ENCODE measurements around the gene EARS2.
"Not testable (repeated sequence)": the region's sequence is repeated elsewhere in the genome, so short reads cannot be mapped to it uniquely, and the experiment has no call there.

Gene EARS2

GRCh38 chr16:23566724-23567123, 9.6 kb upstream of the EARS2 start:
- DNase-seq: no peak

- no peak for DNase-seq
Observed at GRCh38 chr16:23564575-23565363, 7.6 kb upstream of the EARS2 start.

- no peak for DNase-seq
Observed at GRCh38 chr16:23563186-23563585, 6.0 kb upstream of the EARS2 start.

GRCh38 chr16:23562505-23562904, 5.4 kb upstream of the EARS2 start:
- DNase-seq: no peak

- DNase-seq: no peak
Observed at GRCh38 chr16:23561586-23561985, 4.4 kb upstream of the EARS2 start.

GRCh38 chr16:23557779-23558702, 891 bp upstream of the EARS2 start:
- DNase-seq: no peak

GRCh38 chr16:23554536-23554935, 2.6 kb downstream of the EARS2 start:
- DNase-seq: no peak

GRCh38 chr16:23552161-23552560, 5.0 kb downstream of the EARS2 start:
- DNase-seq: no peak

- DNase-seq: no peak
Observed at GRCh38 chr16:23549938-23550337, 7.2 kb downstream of the EARS2 start.

GRCh38 chr16:23544436-23544835, 12.7 kb downstream of the EARS2 start:
- DNase-seq: no peak

- not testable (repeated sequence) for DNase-seq
Observed at GRCh38 chr16:23540817-23541178, 16.4 kb downstream of the EARS2 start.

GRCh38 chr16:23539984-23540816, 16.9 kb downstream of the EARS2 start:
- no peak for DNase-seq

GRCh38 chr16:23538919-23539278, 18.3 kb downstream of the EARS2 start:
- no peak for DNase-seq

- no peak for DNase-seq
Observed at GRCh38 chr16:23537390-23537789, 19.8 kb downstream of the EARS2 start.

- no peak for DNase-seq
Observed at GRCh38 chr16:23535901-23536300, 21.2 kb downstream of the EARS2 start.

GRCh38 chr16:23534868-23535860, 22.0 kb downstream of the EARS2 start:
- peak in 1 of 2 experiments; percentile 44 for DNase-seq

- no peak for DNase-seq
Observed at GRCh38 chr16:23532448-23532847, 24.7 kb downstream of the EARS2 start.

- no peak for DNase-seq
Observed at GRCh38 chr16:23530062-23530461, 27.1 kb downstream of the EARS2 start.

GRCh38 chr16:23528644-23529310, 28.4 kb downstream of the EARS2 start:
- no peak for DNase-seq

GRCh38 chr16:23527961-23528643, 29.0 kb downstream of the EARS2 start:
- DNase-seq: no peak

GRCh38 chr16:23524886-23525285, 32.3 kb downstream of the EARS2 start:
- no peak for DNase-seq
